GM12873 (cell line): ENCODE data around the gene DBH.

ENCODE experiments used
- TF ChIP-seq, protein P1 (sequence below): IDR thresholded peaks from 2 replicates; pipeline ENCODE4 v1.5.1; 2012; ENCODE audit warnings: low read depth, mild to moderate bottlenecking, moderate library complexity, low read length, control low read depth; ENCODE audit not compliant: insufficient read depth; ENCODE audit errors: missing control alignments

The DBH gene

GRCh38 chr9:133641861-133642595 is 5.9 kb downstream of the DBH start:
- TF ChIP-seq, protein P1, sequence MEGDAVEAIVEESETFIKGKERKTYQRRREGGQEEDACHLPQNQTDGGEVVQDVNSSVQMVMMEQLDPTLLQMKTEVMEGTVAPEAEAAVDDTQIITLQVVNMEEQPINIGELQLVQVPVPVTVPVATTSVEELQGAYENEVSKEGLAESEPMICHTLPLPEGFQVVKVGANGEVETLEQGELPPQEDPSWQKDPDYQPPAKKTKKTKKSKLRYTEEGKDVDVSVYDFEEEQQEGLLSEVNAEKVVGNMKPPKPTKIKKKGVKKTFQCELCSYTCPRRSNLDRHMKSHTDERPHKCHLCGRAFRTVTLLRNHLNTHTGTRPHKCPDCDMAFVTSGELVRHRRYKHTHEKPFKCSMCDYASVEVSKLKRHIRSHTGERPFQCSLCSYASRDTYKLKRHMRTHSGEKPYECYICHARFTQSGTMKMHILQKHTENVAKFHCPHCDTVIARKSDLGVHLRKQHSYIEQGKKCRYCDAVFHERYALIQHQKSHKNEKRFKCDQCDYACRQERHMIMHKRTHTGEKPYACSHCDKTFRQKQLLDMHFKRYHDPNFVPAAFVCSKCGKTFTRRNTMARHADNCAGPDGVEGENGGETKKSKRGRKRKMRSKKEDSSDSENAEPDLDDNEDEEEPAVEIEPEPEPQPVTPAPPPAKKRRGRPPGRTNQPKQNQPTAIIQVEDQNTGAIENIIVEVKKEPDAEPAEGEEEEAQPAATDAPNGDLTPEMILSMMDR: no peak

- TF ChIP-seq, protein P1: no peak
Measured at GRCh38 chr9:133642708-133643361, 6.7 kb downstream of the DBH start.

DNA sequence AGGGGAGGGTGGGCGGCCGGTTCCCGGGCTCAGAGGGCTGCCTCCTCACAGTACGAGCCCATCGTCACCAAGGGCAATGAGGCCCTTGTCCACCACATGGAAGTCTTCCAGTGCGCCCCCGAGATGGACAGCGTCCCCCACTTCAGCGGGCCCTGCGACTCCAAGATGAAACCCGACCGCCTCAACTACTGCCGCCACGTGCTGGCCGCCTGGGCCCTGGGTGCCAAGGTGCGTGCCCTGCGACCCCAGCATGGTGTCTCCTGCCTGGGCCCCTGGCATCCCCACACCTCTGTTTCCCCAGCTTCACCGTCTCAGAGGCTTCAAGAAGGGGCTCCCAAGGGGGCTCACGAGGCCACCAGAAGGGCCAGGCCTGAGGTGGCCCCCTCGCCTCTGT is 7.2 kb downstream of the DBH start:
- TF ChIP-seq, protein P1: no peak

GRCh38 chr9:133643978-133644760 is 8.0 kb downstream of the DBH start:
- TF ChIP-seq, protein P1: no peak

DNA sequence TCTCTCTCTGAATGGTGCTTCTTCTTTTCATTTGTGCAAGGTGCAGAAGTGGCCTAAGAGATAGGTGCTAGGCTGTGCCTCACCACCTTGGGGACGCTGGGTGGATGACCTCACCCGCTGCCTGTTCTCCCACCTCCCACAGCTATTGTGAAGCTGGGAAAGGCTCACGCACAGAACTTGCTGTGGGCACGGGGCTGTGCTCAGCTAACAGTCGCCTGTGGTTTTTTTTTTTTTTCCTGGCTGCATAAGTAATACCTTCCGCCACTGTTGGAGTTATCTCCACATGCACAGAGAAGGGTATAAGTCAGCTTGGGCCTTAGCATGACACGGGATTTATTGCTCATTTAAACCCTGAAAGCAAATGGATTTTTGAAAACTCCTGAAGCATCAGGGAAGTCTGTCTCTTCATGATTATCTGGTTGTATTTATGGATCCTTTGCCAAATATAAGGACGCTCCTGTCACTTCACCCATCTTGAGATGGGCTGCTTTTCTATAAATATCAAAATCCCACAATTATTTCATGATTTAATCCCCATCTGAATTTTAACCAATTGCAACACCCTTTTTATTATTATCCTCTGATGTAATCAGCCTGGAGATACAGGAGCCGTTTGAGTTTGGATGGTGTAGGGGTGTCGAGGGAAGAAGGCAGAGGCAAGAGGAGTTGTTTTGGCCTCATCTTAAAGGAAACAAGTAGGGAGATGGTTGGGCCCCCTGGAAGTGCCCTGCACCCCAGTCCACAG is 9.0 kb downstream of the DBH start:
- TF ChIP-seq, protein P1: no peak

DNA sequence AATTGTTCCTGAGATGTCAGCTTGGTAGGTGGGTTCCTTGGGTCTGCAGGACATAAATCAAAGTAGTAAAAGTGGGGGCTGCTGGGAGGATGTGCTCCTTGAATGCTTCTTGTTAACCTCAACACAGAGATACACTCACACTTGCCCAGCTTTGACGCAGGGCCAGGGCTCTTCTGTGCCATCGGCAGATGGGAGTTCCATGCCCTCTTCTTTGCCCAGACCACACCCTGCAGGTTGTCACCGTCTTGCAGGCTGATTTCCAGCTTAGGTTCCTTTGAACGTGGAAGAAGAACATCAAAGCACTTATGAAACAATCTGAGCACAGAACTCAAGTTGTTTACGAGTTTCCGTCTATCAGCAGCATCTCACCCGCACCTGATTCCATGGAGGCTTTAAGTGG is 11.0 kb downstream of the DBH start:
- TF ChIP-seq, protein P1: no peak
